HCT116 (cell line): Measurements from ENCODE around the gene SUCLG2. TPM values are rescaled to one million over a fixed set of nuclear protein-coding genes. Genes with fewer than 3 reads are reported as not detected.

Experiments used
- ATAC-seq: fragments of 200-7000 bp; cut with Tn5 transposase; 2 replicates; pipeline ENCODE4 v1.9.1; 2020; ENCODE audit warnings: mild to moderate bottlenecking, moderate library complexity
- BruUV-seq: library from RNA; stranded (reverse); fragments of 400-500 nt; replicated peaks from 2 replicates; lab custom pipeline; 2021; lab: Mats Ljungman, UMichigan
- CTCF ChIA-PET: fragments of 300-600 bp; sonication (Branson Sonifier 250); formaldehyde crosslinking; loops from one replicate; lab custom pipeline; 2021; ENCODE audit warnings: antibody characterized with exemption; lab: Charles Lee
- POLR2A ChIA-PET: fragments of 300-600, 350-600 bp; sonication (Branson Sonifier 250); formaldehyde crosslinking; loops from one replicate; lab custom pipeline; 2021; ENCODE audit warnings: antibody characterized with exemption; lab: Charles Lee
- RAD21 ChIA-PET, 2 experiments: fragments of 300-600 bp; sonication (Branson Sonifier 250); formaldehyde crosslinking; loops; one replicate each; lab custom pipeline; 2023; ENCODE audit warnings: low total read pairs in 2 of 2; ENCODE audit not compliant: uncharacterized antibody in 2 of 2, unreplicated experiment in 2 of 2, low non-redundant PET in 1 of 2; lab: Charles Lee
- DNase-seq: peaks from one replicate; pipeline ENCODE4 v3.0.0-alpha.2; 2010; ENCODE audit warnings: low read depth, low spot score
- H2AFZ ChIP-seq: fragments of 200-600 bp; shearing (Covaris generic), sonication (generic); 2 replicates; pipeline ENCODE4 v1.6.1; 2017; ENCODE audit warnings: low read depth, mixed run types, mixed read lengths, antibody characterized with exemption, low read length; ENCODE audit not compliant: poor library complexity, severe bottlenecking
- H3K27ac ChIP-seq: 2 replicates; pipeline ENCODE4 v1.5.1; 2012; ENCODE audit warnings: low read depth, low read length
- H3K27me3 ChIP-seq: fragments of 200-600 bp; sonication (generic); 2 replicates; pipeline ENCODE4 v1.6.1; 2016; ENCODE audit warnings: mixed run types, low read length, mixed read lengths; ENCODE audit not compliant: insufficient read depth
- H3K36me3 ChIP-seq, 2 experiments: fragments of 200-500 bp in 1 of 2; fragments of 200-600 bp in 1 of 2; sonication (Bioruptor generic) in 1 of 2; sonication (generic) in 1 of 2; 2 replicates each; pipeline versions ENCODE4 v1.5.1 to v1.6.1; 2014 to 2016; ENCODE audit warnings: low read length in 2 of 2, inconsistent platforms in 1 of 2, mixed read lengths in 1 of 2, mixed run types in 1 of 2; ENCODE audit not compliant: insufficient read depth in 2 of 2, control insufficient read depth in 1 of 2
- H3K4me1 ChIP-seq, 2 experiments: fragments of 200-600 bp in 1 of 2; sonication (generic) in 1 of 2; 2 replicates each; pipeline versions ENCODE4 v1.5.1 to v1.6.1; 2012 to 2017; ENCODE audit warnings: low read length in 2 of 2, inconsistent platforms in 1 of 2, mild to moderate bottlenecking in 1 of 2, mixed read lengths in 1 of 2, mixed run types in 1 of 2, moderate library complexity in 1 of 2; ENCODE audit not compliant: insufficient read depth in 2 of 2, control insufficient read depth in 1 of 2
- H3K4me2 ChIP-seq: fragments of 200-600 bp; sonication (generic); 2 replicates; pipeline ENCODE4 v1.6.1; 2017; ENCODE audit warnings: mixed run types, low read length, mixed read lengths
- H3K4me3 ChIP-seq, 2 experiments: fragments of 200-600 bp in 1 of 2; sonication (generic) in 1 of 2; replicated peaks in 1 of 2; 2 replicates each; pipeline ENCODE4 v1.5.1; 2011 to 2016; ENCODE audit warnings: low read length in 2 of 2, control low read depth in 1 of 2, low read depth in 1 of 2, mild to moderate bottlenecking in 1 of 2, mixed read lengths in 1 of 2, mixed run types in 1 of 2
- H3K79me2 ChIP-seq: fragments of 200-600 bp; sonication (generic); 2 replicates; pipeline ENCODE4 v1.6.1; 2017; ENCODE audit warnings: mild to moderate bottlenecking, mixed run types, low read length, moderate library complexity, mixed read lengths; ENCODE audit not compliant: insufficient read depth
- H3K9ac ChIP-seq: fragments of 200-600 bp; sonication (generic); 2 replicates; pipeline ENCODE4 v1.6.1; 2016; ENCODE audit warnings: low read length, mixed read lengths
- H3K9me2 ChIP-seq: fragments of 200-600 bp; sonication (generic), shearing (Covaris generic); 2 replicates; pipeline ENCODE4 v1.6.1; 2017; ENCODE audit warnings: mixed run types, mild to moderate bottlenecking, moderate library complexity; ENCODE audit not compliant: insufficient read depth
- H3K9me3 ChIP-seq, 2 experiments: fragments of 200-500 bp in 1 of 2; fragments of 200-600 bp in 1 of 2; sonication (Bioruptor generic) in 1 of 2; sonication (generic) in 1 of 2; 2 replicates each; pipeline ENCODE4 v1.6.1; 2014 to 2017; ENCODE audit warnings: low read length in 2 of 2, mixed read lengths in 2 of 2, inconsistent platforms in 1 of 2, low read depth in 1 of 2, mild to moderate bottlenecking in 1 of 2, mixed run types in 1 of 2, moderate library complexity in 1 of 2; ENCODE audit not compliant: control insufficient read depth in 1 of 2, insufficient read depth in 1 of 2
- H4K20me1 ChIP-seq: fragments of 200-600 bp; sonication (generic), shearing (Covaris generic); 2 replicates; pipeline ENCODE4 v1.6.1; 2017; ENCODE audit warnings: mixed run types, mild to moderate bottlenecking, moderate library complexity; ENCODE audit not compliant: insufficient read depth
- ELF1 ChIP-seq: IDR thresholded peaks from 2 replicates; pipeline ENCODE4 v1.6.1; 2012; ENCODE audit warnings: low read depth, borderline replicate concordance
- RAD21 ChIP-seq: IDR thresholded peaks from 2 replicates; pipeline ENCODE4 v1.6.1; 2012; ENCODE audit warnings: low read depth, mild to moderate bottlenecking
- SRF ChIP-seq: IDR thresholded peaks from 2 replicates; pipeline ENCODE4 v1.6.1; 2012; ENCODE audit warnings: low read depth
- TCF7L2 ChIP-seq: IDR thresholded peaks from 2 replicates; pipeline ENCODE4 v1.7.0; 2011; ENCODE audit warnings: borderline replicate concordance, inconsistent platforms; ENCODE audit not compliant: insufficient read depth, insufficient read length; ENCODE audit errors: extremely low read depth
- intact Hi-C: fragments of 100-400 bp; cut with micrococcal nuclease; formaldehyde crosslinking; loops from 2 replicates; pipeline ENCODE4 v1.10.0; 2022
- total RNA-seq: library from RNA; stranded (reverse); gene quantifications from one replicate; pipeline ENCODE4 v1.2.1, GENCODE V29; 2021; ENCODE audit not compliant: unreplicated experiment
- TF ChIP-seq, protein P1 (sequence below): IDR thresholded peaks from 2 replicates; pipeline ENCODE4 v1.6.1; 2012
- TF ChIP-seq, protein P2 (sequence below), 3 experiments: fragments of 200-600 bp in 1 of 3; sonication (generic) in 1 of 3; IDR thresholded peaks in 2 of 3; conservative IDR thresholded peaks in 1 of 3; 2 replicates each; pipeline ENCODE4 v1.5.1; 2012 to 2017; ENCODE audit warnings: low read depth in 2 of 3, low read length in 2 of 3, antibody characterized with exemption in 1 of 3, borderline replicate concordance in 1 of 3, control low read depth in 1 of 3, mild to moderate bottlenecking in 1 of 3, mixed read lengths in 1 of 3, mixed run types in 1 of 3, moderate library complexity in 1 of 3; ENCODE audit not compliant: insufficient read depth in 1 of 3
- TF ChIP-seq, protein P3 (sequence below): IDR thresholded peaks from 2 replicates; pipeline ENCODE4 v1.6.1; 2012
- TF ChIP-seq, protein P4 (sequence below): IDR thresholded peaks from 2 replicates; pipeline ENCODE4 v1.6.1; 2012; ENCODE audit warnings: low read depth

The SUCLG2 gene
- total RNA-seq, 1 experiment from 2014 or later: 49.2 TPM

- H3K27me3 ChIP-seq: no peaks in the 10 kb centered on the region
- TF ChIP-seq RAD21: no peak
- TF ChIP-seq, protein P1, sequence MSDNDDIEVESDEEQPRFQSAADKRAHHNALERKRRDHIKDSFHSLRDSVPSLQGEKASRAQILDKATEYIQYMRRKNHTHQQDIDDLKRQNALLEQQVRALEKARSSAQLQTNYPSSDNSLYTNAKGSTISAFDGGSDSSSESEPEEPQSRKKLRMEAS: no peak
- TF ChIP-seq, protein P2, sequence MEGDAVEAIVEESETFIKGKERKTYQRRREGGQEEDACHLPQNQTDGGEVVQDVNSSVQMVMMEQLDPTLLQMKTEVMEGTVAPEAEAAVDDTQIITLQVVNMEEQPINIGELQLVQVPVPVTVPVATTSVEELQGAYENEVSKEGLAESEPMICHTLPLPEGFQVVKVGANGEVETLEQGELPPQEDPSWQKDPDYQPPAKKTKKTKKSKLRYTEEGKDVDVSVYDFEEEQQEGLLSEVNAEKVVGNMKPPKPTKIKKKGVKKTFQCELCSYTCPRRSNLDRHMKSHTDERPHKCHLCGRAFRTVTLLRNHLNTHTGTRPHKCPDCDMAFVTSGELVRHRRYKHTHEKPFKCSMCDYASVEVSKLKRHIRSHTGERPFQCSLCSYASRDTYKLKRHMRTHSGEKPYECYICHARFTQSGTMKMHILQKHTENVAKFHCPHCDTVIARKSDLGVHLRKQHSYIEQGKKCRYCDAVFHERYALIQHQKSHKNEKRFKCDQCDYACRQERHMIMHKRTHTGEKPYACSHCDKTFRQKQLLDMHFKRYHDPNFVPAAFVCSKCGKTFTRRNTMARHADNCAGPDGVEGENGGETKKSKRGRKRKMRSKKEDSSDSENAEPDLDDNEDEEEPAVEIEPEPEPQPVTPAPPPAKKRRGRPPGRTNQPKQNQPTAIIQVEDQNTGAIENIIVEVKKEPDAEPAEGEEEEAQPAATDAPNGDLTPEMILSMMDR (IDR thresholded peaks at IDR 0.05 in 2 of 3, conservative IDR thresholded peaks at IDR 0.05 in 1 of 3; ENCODE audit: borderline replicate concordance in 1 of 3, insufficient read depth in 1 of 3, low read depth in 2 of 3, low read length in 2 of 3): no peak
- TF ChIP-seq, protein P3, sequence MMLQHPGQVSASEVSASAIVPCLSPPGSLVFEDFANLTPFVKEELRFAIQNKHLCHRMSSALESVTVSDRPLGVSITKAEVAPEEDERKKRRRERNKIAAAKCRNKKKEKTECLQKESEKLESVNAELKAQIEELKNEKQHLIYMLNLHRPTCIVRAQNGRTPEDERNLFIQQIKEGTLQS: no peak
- TF ChIP-seq ELF1: no peak
- TF ChIP-seq, protein P4, sequence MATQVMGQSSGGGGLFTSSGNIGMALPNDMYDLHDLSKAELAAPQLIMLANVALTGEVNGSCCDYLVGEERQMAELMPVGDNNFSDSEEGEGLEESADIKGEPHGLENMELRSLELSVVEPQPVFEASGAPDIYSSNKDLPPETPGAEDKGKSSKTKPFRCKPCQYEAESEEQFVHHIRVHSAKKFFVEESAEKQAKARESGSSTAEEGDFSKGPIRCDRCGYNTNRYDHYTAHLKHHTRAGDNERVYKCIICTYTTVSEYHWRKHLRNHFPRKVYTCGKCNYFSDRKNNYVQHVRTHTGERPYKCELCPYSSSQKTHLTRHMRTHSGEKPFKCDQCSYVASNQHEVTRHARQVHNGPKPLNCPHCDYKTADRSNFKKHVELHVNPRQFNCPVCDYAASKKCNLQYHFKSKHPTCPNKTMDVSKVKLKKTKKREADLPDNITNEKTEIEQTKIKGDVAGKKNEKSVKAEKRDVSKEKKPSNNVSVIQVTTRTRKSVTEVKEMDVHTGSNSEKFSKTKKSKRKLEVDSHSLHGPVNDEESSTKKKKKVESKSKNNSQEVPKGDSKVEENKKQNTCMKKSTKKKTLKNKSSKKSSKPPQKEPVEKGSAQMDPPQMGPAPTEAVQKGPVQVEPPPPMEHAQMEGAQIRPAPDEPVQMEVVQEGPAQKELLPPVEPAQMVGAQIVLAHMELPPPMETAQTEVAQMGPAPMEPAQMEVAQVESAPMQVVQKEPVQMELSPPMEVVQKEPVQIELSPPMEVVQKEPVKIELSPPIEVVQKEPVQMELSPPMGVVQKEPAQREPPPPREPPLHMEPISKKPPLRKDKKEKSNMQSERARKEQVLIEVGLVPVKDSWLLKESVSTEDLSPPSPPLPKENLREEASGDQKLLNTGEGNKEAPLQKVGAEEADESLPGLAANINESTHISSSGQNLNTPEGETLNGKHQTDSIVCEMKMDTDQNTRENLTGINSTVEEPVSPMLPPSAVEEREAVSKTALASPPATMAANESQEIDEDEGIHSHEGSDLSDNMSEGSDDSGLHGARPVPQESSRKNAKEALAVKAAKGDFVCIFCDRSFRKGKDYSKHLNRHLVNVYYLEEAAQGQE: no peak
- TF ChIP-seq TCF7L2: no peak
- TF ChIP-seq SRF: no peak
- ATAC-seq: no peak
- no peak overlapping the region for H3K9ac ChIP-seq
- CTCF ChIA-PET: no interaction called here
- no peaks in the 10 kb centered on the region for H3K9me2 ChIP-seq
- no peak overlapping the region for H3K27ac ChIP-seq
- H4K20me1 ChIP-seq: no peaks in the 10 kb centered on the region
- H3K9me3 ChIP-seq: no peaks in the 10 kb centered on the region
- no TSS peak for BruUV-seq
- H3K4me1 ChIP-seq: no peaks in the 10 kb centered on the region
- DNase-seq: no peak
- intact Hi-C loops: no loop called here
- RAD21 ChIA-PET: no interaction called here
- no peak overlapping the region for H2AFZ ChIP-seq
- H3K4me3 ChIP-seq: no peak overlapping the region
- no peak overlapping the region for H3K4me2 ChIP-seq
- no peaks in the 10 kb centered on the region for H3K79me2 ChIP-seq
- H3K36me3 ChIP-seq: no peaks in the 10 kb centered on the region
- POLR2A ChIA-PET: no interaction called here
These were observed 200.8 kb downstream of the SUCLG2 start for GRCh38 chr3:67453628-67454027.
